ENCODE data around the gene GNAZ. TPM values are rescaled to one million over a fixed set of nuclear protein-coding genes. Genes with fewer than 3 reads are reported as not detected.
A peak's percentile ranks its signal among the peaks of the same experiment; 100 is the strongest.
"Not testable (repeated sequence)": the region's sequence is repeated elsewhere in the genome, so short reads cannot be mapped to it uniquely, and the experiment has no call there.

The GNAZ gene
- total RNA-seq, 1 donor from 2014 or later = 0.39 TPM

DNA sequence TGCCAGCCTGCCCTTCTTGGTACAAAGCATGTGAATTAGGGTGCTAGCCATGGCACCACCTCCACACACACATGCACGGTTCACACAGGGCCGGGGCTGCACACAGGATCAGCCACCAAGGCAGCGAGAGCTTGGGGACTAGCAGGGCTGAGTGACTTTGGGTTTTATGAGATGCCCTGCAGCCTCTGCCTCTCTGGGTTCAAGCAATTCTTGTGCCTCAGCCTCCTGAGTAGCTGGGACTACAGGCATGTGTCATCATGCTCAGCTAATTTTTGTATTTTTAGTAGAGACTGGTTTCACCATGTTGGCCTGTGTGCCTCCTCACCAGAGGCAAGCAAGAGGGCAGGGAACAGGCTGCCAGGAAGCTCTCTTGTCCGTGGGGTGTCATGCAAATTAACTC lies 66.7 kb downstream of the GNAZ start:
- intact Hi-C loops (cut with micrococcal nuclease); DNase-seq (ENCODE audit: low spot score); H3K27ac Mint-ChIP-seq; H3K9me3 Mint-ChIP-seq; H3K36me3 Mint-ChIP-seq (ENCODE audit: low read depth); H3K27me3 Mint-ChIP-seq (ENCODE audit: low read depth); H3K4me3 Mint-ChIP-seq (ENCODE audit: low read depth): not testable (repeated sequence)
- peaks cover 22% of the 10 kb centered on the region for H3K4me1 Mint-ChIP-seq (ENCODE audit: low read depth)

DNA sequence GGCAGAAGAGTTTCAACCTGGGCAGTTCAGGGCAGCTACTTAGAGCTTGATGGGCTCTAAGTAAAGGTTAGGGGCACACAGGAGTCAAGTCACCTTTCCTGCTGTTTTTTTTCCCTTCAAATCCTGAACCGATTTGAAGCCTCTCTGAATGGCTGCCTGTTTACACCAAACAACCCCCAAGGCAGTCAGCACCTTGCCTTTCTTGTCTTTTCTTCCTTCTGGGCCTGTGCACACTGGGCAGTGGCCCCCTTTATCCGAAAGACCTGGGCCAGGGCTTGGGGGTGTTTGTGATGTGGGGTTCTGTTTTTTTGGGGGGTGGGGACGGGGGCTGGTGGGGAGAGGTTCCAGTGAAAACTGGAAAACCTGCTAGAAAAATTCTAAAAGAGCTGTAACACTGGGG lies 67.1 kb downstream of the GNAZ start:
- Mint-ChIP-seq H3K36me3 (ENCODE audit: low read depth) (no peaks in the 10 kb centered on the region), H3K4me1 (ENCODE audit: low read depth) (peaks cover 26% of the 10 kb centered on the region), H3K4me3 (ENCODE audit: low read depth) (no peak overlapping the region), H3K27ac (peak overlapping the region; percentile 33), H3K27me3 (ENCODE audit: low read depth) (no peaks in the 10 kb centered on the region), H3K9me3 (no peaks in the 10 kb centered on the region)
- intact Hi-C loops (cut with micrococcal nuclease) = no loop called here
- DNase-seq (ENCODE audit: low spot score) = no peak

DNA sequence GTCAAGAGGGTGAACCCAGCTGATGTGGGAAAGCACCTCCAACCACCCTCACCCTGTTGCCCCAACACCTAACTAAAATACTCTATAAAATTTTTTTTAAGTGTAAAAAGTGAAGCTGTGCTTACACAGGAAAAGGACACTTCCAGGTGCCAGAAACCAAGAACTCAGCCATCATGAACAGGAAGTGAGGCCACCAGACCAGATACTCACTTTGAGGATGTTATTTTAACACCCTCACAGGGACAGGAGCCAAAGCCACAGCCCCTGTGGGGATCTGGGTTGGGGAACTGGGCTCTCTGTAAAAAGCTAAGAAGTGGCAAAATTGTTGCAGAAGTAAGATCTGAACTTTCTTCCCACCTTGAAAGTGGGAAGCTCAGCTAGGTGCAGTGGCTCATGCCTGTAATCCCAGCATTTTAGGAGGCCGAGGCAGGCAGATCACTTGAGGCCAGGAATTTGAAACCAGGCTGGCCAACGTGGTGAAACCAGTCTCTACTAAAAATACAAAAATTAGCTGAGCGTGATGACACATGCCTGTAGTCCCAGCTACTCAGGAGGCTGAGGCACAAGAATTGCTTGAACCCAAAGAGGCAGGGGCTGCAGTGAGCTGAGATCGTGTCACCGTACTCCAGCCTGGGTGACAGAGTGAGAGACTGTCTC lies 67.7 kb downstream of the GNAZ start:
- peak; percentile 27 for DNase-seq (ENCODE audit: low spot score)
- Mint-ChIP-seq H3K27me3 (ENCODE audit: low read depth) (no peaks in the 10 kb centered on the region), H3K4me3 (ENCODE audit: low read depth) (peak overlapping the region; percentile 15), H3K27ac (peak overlapping the region; percentile 78), H3K36me3 (ENCODE audit: low read depth) (no peaks in the 10 kb centered on the region), H3K4me1 (ENCODE audit: low read depth) (peaks cover 30% of the 10 kb centered on the region), H3K9me3 (no peaks in the 10 kb centered on the region)
- intact Hi-C loops (cut with micrococcal nuclease) = no loop called here

DNA sequence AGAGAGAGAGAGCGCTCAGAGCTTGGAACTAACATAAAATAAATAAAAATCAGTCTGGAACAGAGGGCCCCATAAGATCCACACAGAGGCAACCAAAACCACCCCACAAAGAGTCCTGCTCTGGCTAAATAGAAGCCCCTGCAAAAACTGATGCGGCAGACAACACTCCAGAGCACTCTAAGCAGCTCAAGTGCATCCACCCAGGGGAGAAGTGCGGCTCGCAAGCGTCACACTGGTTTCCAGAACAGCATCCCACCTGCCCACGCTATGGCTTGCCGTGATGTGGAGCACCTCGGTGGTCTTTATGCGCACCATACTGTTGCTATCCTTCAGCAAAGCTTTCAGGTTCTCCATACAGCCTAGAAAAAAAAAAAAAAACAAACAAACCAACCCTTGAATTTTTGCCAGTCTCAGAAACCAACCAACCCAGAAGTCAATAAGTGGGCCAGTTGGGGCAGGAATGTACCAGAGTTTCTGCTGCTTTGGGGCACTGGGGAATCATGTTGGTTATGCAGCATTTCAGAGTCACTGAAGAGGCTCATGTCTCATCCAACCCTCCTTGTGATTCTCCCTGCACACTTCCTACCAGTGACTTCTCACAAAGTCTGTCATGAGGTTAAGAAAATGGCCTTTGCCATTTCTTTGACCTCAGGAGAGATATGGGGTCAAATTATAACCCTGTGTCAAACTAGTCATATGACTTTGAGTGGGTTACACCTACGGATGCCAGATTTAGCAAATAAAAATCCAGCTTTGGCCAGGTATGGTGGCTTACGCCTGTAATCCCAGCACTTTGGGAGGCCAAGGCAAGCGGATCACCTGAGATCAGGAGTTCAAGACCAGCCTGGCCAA lies 68.5 kb downstream of the GNAZ start:
- Mint-ChIP-seq H3K27ac (peak overlapping the region; percentile 78), H3K36me3 (ENCODE audit: low read depth) (no peaks in the 10 kb centered on the region), H3K4me3 (ENCODE audit: low read depth) (no peak overlapping the region), H3K9me3 (no peaks in the 10 kb centered on the region), H3K27me3 (ENCODE audit: low read depth) (peaks cover 4% of the 10 kb centered on the region), H3K4me1 (ENCODE audit: low read depth) (peaks cover 31% of the 10 kb centered on the region)
- intact Hi-C loops (cut with micrococcal nuclease) = no loop called here
- DNase-seq (ENCODE audit: low spot score) = no peak

DNA sequence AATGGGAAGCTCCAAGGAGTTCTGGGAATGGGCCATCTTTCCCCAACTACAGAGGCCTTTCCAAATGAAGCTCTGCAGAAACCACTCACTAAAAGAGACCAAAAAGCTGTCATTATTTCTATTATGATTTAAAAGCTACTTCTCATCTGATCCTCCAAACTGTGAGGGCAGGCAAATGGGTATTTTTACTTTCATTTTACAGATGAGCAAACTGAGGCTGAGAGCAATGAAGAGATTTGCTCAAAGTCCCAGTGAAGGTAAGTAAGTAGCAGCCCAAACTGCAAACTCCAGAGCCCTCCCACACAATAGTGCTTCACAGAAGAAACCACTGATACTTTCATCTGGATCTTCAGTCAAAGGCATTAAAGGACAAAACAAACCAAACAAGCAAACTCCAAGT lies 70.1 kb downstream of the GNAZ start:
- Mint-ChIP-seq H3K27me3 (ENCODE audit: low read depth) (peaks cover 7% of the 10 kb centered on the region), H3K4me1 (ENCODE audit: low read depth) (peaks cover 40% of the 10 kb centered on the region), H3K27ac (no peak overlapping the region), H3K9me3 (no peaks in the 10 kb centered on the region), H3K4me3 (ENCODE audit: low read depth) (no peak overlapping the region), H3K36me3 (ENCODE audit: low read depth) (no peaks in the 10 kb centered on the region)
- DNase-seq (ENCODE audit: low spot score) = no peak
- intact Hi-C loops (cut with micrococcal nuclease) = no loop called here

DNA sequence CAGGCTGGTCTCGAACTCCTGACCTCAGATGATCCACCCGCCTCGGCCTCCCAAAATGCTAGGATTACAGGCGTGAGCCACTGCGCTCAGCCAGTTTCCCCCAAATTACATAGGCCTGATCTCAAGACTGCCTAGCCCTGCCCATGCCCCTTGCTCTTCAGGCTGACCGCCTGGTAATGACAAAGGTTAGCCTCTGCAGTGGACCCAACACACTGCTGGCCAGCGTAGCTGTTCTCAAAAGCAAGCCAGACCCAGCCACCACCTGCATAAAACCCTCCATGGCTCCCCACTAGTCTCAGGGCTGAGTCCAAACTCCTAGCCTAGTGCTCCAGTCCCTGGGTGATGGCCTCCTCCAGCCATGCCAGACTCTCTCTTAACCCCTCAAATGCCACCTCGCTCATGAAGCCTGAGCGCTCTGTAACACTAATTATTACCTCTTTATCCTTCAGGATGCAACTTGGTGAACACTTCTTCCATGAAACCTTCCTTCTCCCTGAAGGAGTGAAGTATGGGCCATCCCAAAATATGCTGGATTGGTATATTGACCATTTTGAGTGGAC lies 72.3 kb downstream of the GNAZ start:
- H3K36me3 Mint-ChIP-seq (ENCODE audit: low read depth) = no peaks in the 10 kb centered on the region
- H3K4me3 Mint-ChIP-seq (ENCODE audit: low read depth) = peak overlapping the region; percentile 48
- H3K27ac Mint-ChIP-seq = peak overlapping the region; percentile 75
- no peaks in the 10 kb centered on the region for H3K9me3 Mint-ChIP-seq
- DNase-seq (ENCODE audit: low spot score) = no peak
- intact Hi-C loops (cut with micrococcal nuclease) = no loop called here
- H3K4me1 Mint-ChIP-seq (ENCODE audit: low read depth) = peaks cover 37% of the 10 kb centered on the region
- H3K27me3 Mint-ChIP-seq (ENCODE audit: low read depth) = peaks cover 11% of the 10 kb centered on the region

DNA sequence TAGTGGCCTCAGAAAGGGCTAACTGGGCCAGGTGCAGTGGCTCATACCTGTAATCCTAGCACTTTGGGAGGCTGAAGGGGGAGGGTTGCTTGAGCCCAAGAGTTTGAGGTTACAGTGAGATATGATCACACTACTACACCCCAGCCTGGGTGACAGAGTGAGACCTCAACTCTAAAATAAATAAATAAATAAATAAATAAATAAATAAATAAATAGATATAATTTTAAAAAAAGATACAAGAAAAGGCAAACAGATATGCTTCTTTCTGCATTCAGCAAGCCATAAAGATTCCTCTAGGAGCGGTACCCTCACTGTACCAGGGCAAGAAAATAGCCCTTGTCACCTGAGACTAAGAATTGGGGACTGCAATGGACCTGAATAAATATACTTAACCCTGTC lies 72.8 kb downstream of the GNAZ start:
- Mint-ChIP-seq H3K9me3 (no peaks in the 10 kb centered on the region), H3K27me3 (ENCODE audit: low read depth) (peaks cover 11% of the 10 kb centered on the region), H3K36me3 (ENCODE audit: low read depth) (no peaks in the 10 kb centered on the region), H3K27ac (no peak overlapping the region), H3K4me1 (ENCODE audit: low read depth) (peaks cover 32% of the 10 kb centered on the region), H3K4me3 (ENCODE audit: low read depth) (no peak overlapping the region)
- DNase-seq (ENCODE audit: low spot score) = no peak
- intact Hi-C loops (cut with micrococcal nuclease) = no loop called here

DNA sequence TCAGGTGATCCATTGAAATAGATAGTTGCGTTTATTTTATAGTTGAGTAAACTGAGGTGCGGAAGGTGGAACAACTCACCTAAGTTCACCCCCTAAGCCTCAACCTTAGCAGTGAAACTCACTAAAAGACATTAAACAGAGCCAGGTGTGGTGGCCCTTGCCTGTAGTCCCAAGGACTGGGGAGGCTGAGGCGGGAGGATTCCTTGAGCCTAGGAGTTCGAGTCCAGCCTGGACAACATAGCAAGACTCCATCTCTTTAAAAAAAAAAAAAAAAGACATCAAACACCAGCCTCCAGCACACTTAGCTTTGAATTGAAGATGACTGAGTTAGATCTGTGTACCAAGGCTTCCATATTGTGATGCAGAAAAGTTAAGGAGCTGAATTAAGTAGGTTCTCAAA lies 74.1 kb downstream of the GNAZ start:
- intact Hi-C loops (cut with micrococcal nuclease) = no loop called here
- Mint-ChIP-seq H3K27me3 (ENCODE audit: low read depth) (peaks cover 11% of the 10 kb centered on the region), H3K4me3 (ENCODE audit: low read depth) (no peak overlapping the region), H3K4me1 (ENCODE audit: low read depth) (peaks cover 25% of the 10 kb centered on the region), H3K9me3 (no peaks in the 10 kb centered on the region), H3K27ac (no peak overlapping the region), H3K36me3 (ENCODE audit: low read depth) (no peaks in the 10 kb centered on the region)
- DNase-seq (ENCODE audit: low spot score) = no peak

DNA sequence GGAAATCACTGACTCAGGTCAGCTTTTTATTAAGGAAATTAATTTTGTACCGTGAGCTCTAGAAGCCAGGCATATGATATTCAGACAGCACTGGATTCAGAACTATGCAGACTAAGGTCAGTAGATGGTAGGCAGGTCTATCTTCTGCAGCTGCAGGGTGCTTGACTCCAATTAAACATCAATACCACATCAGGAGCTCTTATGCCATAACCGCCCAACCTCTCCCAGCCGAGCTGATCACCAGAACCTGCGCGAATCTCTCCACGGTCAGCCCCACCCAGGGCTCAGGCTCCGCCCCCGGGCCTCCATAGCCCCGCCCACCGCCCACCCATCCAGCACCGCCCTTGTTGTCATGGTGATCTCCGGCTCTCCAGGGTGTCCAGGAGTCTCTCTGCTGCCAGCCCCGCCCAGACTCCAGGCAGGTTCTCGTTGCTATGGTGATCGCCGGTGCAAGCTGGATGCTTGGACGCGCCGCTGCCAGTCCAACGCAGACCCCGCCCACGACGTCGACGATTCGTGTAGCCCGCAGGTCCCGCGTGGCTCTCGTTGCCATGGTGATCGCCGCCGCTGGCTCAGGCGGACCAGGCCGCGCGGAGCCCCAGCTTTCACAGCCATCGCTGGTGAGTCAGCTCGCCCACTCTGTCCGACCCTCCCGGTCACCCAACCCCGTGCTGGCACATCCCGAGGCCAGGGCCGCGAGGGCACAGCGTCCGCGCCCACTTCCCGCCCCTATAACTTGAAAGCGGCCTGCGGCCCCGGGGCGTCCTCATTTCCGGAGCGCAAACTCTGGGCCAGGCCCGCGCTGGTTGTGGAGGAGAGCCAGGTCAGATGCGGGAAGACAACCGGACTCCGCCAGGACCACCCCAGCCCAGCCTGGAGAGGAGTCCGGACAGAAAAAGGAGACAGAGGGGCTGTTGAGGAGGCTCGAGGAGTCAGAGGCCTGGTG lies 74.9 kb downstream of the GNAZ start, which contains the start of gene RAB36:
RAB36 (plus strand) TSS at position 546 of the 946 bp plus-strand sequence. CDS start 1,140 bp downstream, outside the sequence.
- Mint-ChIP-seq H3K9me3 (no peaks in the 10 kb centered on the region), H3K36me3 (ENCODE audit: low read depth) (no peaks in the 10 kb centered on the region), H3K4me3 (ENCODE audit: low read depth) (peak within 1 kb of the TSS; percentile 60), H3K27me3 (ENCODE audit: low read depth) (peaks cover 11% of the 10 kb centered on the region), H3K4me1 (ENCODE audit: low read depth) (peaks cover 24% of the 10 kb centered on the region), H3K27ac (no peak within 1 kb of the TSS)
- DNase-seq (ENCODE audit: low spot score) = peak; percentile 85
- intact Hi-C loops (cut with micrococcal nuclease) = no loop called here

DNA sequence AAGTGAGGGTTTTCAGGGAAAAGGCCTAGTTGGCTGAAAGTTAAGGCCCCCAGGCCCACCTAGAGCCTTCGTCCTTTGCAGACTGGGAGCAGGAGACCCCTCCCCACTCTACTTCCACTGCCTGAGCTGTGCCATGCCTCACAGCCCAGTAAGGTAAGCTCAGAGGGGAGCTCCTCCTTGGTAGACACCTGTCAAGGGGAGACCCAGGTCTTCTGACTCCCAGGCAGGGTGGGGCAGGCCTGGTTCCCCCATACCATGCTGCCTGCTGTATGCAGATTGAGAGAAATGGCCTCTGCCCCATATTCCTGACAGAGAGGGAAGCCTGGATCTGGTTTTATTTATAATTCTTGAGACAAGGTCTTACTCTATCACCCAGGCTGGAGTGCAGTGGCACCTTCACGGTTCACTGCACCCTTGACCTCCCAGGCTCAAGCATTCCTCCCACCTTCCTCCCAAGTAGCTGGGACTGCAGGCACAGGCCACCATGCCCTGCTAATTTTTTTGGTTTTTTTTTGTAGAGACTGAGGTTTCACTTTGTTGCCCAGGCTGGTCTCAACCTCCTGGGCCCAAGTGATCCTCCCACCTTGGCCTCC lies 75.7 kb downstream of the GNAZ start:
- DNase-seq (ENCODE audit: low spot score) = no peak
- Mint-ChIP-seq H3K27ac (no peak overlapping the region), H3K4me3 (ENCODE audit: low read depth) (no peak overlapping the region), H3K9me3 (no peaks in the 10 kb centered on the region), H3K27me3 (ENCODE audit: low read depth) (peaks cover 11% of the 10 kb centered on the region), H3K36me3 (ENCODE audit: low read depth) (no peaks in the 10 kb centered on the region), H3K4me1 (ENCODE audit: low read depth) (peaks cover 18% of the 10 kb centered on the region)
- intact Hi-C loops (cut with micrococcal nuclease) = no loop called here

DNA sequence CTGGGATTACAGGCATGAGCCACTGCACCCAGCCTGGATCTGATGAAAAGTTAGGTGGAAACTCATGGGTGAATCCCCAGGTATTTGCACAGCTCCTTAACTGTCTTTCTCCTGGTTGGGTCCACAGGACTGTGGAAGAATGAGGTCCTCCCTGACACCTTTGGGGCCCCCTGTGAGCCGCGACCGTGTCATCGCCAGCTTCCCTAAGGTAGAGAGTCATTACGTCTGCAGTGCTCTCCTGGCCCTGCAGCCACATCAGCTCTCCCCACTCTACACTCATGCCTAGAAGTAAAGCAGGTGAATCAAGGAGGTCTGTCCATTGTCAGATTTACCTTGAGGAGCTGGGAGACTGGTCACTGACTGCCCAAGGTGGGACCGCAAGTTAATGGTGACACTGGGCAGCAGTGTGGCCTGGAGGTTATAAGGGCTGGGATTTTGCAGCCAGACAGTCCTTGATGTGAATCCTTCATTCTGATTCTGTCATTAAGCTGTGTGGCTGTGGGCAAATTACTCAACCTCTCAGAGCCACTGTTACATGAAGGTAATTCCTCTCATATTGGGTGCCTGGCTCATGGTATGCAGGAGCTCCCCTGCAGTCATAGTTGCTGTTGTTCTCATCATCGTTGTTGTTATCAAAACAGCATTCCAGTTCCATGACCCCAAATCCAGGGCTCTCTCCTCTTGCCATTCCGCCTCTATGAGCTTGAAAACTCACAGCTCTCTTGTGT lies 76.3 kb downstream of the GNAZ start:
- Mint-ChIP-seq H3K4me3 (ENCODE audit: low read depth) (no peak overlapping the region), H3K27me3 (ENCODE audit: low read depth) (peaks cover 11% of the 10 kb centered on the region), H3K4me1 (ENCODE audit: low read depth) (peaks cover 18% of the 10 kb centered on the region), H3K9me3 (no peaks in the 10 kb centered on the region), H3K27ac (no peak overlapping the region), H3K36me3 (ENCODE audit: low read depth) (no peaks in the 10 kb centered on the region)
- DNase-seq (ENCODE audit: low spot score) = no peak
- intact Hi-C loops (cut with micrococcal nuclease) = no loop called here
